Lower lobe of right lung (tissue), 2 donors: Measurements from ENCODE around the gene NTN4. TPM values are rescaled to one million over a fixed set of nuclear protein-coding genes. Genes with fewer than 3 reads are reported as not detected.

Experiments
- ATAC-seq, 2 donors: fragments of 200-7000 bp; cut with Tn5 transposase; one replicate each; pipeline ENCODE4 v1.9.1; 2020 to 2022; ENCODE audit warnings: mild to moderate bottlenecking in 2 of 2, moderate library complexity in 2 of 2
- DNase-seq: peaks from one replicate; pipeline ENCODE4 v3.0.0-alpha.2; 2020
- H3K27ac ChIP-seq: fragments of 200-600 bp; one replicate; pipeline ENCODE4 v1.8.0; 2022
- H3K27me3 ChIP-seq: fragments of 200-600 bp; one replicate; pipeline ENCODE4 v1.8.0; 2022; ENCODE audit warnings: low read depth
- H3K36me3 ChIP-seq: fragments of 200-600 bp; one replicate; pipeline ENCODE4 v1.8.0; 2022; ENCODE audit warnings: mild to moderate bottlenecking
- H3K4me1 ChIP-seq: fragments of 200-600 bp; one replicate; pipeline ENCODE4 v1.8.0; 2022
- H3K4me3 ChIP-seq: fragments of 200-600 bp; one replicate; pipeline ENCODE4 v1.8.0; 2022; ENCODE audit warnings: mild to moderate bottlenecking
- H3K9me3 ChIP-seq: fragments of 200-600 bp; one replicate; pipeline ENCODE4 v1.8.0; 2022
- CTCF ChIP-seq: fragments of 200-600 bp; IDR thresholded peaks from one replicate; pipeline ENCODE4 v1.8.0; 2022; ENCODE audit warnings: antibody characterized with exemption, mild to moderate bottlenecking
- intact Hi-C: fragments of 100-400 bp; cut with DNase I; formaldehyde crosslinking; loops from one replicate; pipeline ENCODE4 v1.11.0; 2022
- total RNA-seq: library from RNA; stranded (reverse); fragmentation: NEBNext Ultra II Directional; extraction: Animal tissue kit (Norgen Biotek cat#: 25700); gene quantifications from one replicate; pipeline ENCODE4 v1.2.1, GENCODE V29; 2021
- donor health status: DM: no; HTN: yes; CAD: no; lungs with severe emphysema.

The NTN4 gene
- total RNA-seq, 1 donor from 2014 or later = 140 TPM

- Histone ChIP-seq H3K9me3 (no peaks in the 10 kb centered on the region), H3K27ac (no peak overlapping the region), H3K4me3 (no peak overlapping the region), H3K4me1 (peaks cover 18% of the 10 kb centered on the region), H3K36me3 (peaks cover 7% of the 10 kb centered on the region), H3K27me3 (no peaks in the 10 kb centered on the region)
- TF ChIP-seq CTCF = no peak
- intact Hi-C loops = no loop called here
- ATAC-seq (no peak), DNase-seq (no peak)
These were observed 59.0 kb downstream of the NTN4 start for GRCh38 chr12:95731519-95731958.

DNA sequence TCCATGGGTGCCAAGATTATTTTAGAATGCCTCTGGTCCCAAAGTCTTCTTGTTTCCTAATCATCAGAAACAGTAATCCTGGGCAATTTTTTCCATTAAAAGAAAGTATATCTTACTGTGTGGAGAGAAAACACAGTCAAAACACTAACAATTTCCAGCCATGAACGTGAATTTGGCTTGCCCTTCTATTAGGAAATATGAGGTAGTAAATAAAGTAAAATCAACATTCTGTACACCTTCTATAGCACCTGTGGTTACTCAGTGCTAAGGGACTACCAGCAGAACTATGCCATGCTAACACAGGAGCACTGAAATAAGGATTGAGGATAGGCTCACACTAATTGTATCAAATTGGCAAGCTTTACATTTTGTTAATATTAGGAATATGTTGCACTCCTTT, 60.1 kb downstream of the NTN4 start:
- Histone ChIP-seq H3K27me3 (no peaks in the 10 kb centered on the region), H3K36me3 (no peaks in the 10 kb centered on the region), H3K4me3 (no peak overlapping the region), H3K27ac (no peak overlapping the region), H3K9me3 (no peaks in the 10 kb centered on the region), H3K4me1 (peaks cover 18% of the 10 kb centered on the region)
- ATAC-seq (no peak), DNase-seq (no peak)
- no peak for TF ChIP-seq CTCF
- intact Hi-C loops = no loop called here

DNA sequence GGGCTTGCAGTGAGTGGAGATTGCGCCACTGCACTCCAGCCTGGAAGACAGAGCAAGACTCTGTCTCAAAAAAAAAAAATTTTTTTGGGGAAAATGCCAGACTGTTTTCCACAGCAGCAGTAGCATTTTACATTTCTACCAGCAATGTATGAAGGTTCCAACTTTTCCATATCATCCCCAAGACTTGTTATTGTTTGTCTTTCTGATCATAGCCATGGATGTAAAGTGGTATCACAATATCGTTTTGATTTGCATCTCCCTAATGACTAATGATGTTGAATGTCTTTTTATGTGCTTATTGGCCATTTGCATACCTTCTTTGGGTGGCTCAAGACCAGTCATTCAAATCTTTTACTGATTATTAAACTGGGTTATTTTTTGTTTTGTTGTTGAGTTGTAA, 63.7 kb downstream of the NTN4 start:
- no peak for TF ChIP-seq CTCF
- no peaks in the 10 kb centered on the region for H3K27me3 ChIP-seq
- H3K4me3 ChIP-seq = no peak overlapping the region
- intact Hi-C loops = no loop called here
- ATAC-seq (no peak), DNase-seq (no peak)
- H3K36me3 ChIP-seq = no peaks in the 10 kb centered on the region
- no peak overlapping the region for H3K27ac ChIP-seq
- H3K4me1 ChIP-seq = peaks cover 5% of the 10 kb centered on the region
- no peaks in the 10 kb centered on the region for H3K9me3 ChIP-seq

DNA sequence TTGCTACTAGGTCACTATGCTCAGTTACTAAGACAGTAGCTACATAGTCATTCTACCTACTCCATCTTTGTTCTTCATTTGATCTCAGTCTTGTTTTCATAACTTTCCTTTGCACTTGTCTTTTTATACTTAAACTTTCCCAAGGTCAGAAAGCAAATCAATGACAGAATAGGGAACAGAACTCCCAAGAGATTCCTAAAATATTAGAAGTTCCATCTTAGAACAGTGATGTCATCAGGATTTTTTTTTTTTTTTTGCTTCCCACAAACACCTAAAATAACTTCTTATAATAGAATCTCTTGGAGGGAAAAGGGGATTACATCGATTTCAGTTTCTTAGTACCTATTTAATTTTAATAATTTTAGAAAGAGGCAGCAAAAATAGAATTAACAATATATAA, 65.8 kb downstream of the NTN4 start:
- ATAC-seq = no peak
- no peak for TF ChIP-seq CTCF
- Histone ChIP-seq H3K36me3 (no peaks in the 10 kb centered on the region), H3K4me1 (no peaks in the 10 kb centered on the region), H3K27ac (no peak overlapping the region), H3K27me3 (no peaks in the 10 kb centered on the region), H3K9me3 (no peaks in the 10 kb centered on the region), H3K4me3 (no peak overlapping the region)
- intact Hi-C loops = no loop called here
- DNase-seq = no peak

GRCh38 chr12:95723693-95724384, 66.7 kb downstream of the NTN4 start:
- Histone ChIP-seq H3K4me1 (no peaks in the 10 kb centered on the region), H3K27ac (no peak overlapping the region), H3K4me3 (no peak overlapping the region), H3K9me3 (no peaks in the 10 kb centered on the region), H3K36me3 (no peaks in the 10 kb centered on the region), H3K27me3 (no peaks in the 10 kb centered on the region)
- DNase-seq (no peak), ATAC-seq (no peak)
- intact Hi-C loops = no loop called here
- TF ChIP-seq CTCF = no peak
